Activated CD8-positive, alpha-beta memory T cell treated with anti-CD3 and anti-CD28 coated beads for 48 hours (primary cell): Measurements from ENCODE around the gene MSRB3.
"Not testable (repeated sequence)": the region's sequence is repeated elsewhere in the genome, so short reads cannot be mapped to it uniquely, and the experiment has no call there.

Experiments used
- DNase-seq, 3 experiments: peaks; one replicate each; pipeline ENCODE4 v3.0.0-alpha.2; 2020; ENCODE audit warnings: low read depth in 2 of 3, low spot score in 2 of 3

MSRB3 gene

DNA sequence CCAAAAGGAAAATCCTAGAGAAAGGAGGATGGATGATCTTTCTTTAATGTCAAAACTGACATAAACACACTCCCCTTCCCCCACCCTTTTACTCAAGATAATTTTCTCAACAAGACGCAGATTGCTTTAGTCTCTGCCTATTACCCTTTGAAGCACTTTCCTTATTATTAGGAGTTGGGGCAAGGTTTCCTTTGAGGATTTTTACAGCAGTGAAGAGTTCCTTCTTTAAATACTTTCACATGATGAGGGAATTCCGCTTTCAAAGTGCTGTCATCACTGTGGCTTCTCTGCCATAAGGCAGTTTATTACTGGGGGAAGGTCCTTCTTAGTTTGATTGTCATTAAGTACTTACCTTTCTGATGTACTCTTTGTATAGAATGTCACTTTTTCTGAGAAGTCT lies 172.1 kb downstream of the MSRB3 start:
- DNase-seq: no peak

DNA sequence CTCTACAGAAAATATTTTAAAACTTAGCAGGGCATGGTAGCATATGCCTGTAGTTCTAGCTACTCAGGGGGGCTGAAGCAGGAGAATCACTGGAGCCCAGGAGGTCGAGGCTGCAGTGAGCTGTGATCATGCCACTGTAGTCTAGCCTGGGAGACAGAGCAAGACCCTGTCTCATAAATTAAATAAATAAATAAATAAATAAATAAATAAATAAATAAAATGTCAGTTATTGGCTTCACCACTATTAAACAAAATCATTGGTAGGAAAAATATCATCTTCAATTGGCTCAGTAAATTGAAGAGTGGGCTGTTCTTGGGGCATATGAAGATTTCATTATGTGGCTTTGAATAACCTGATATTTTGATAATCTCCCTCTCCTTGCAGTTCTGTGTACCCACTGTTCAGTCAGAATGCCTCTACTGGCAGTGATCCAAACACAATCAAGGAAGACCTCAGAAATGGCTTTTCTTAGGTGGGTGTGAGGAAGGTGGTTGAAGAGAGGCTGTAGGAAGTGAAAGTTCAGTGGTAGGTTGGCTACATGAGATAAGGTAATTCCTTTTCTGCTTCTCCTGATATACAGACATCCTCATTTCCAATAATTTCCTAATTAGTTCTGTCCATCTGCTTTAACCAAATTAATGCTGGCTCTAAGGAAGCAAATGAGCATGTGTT lies 175.8 kb downstream of the MSRB3 start:
- DNase-seq: no peak

DNA sequence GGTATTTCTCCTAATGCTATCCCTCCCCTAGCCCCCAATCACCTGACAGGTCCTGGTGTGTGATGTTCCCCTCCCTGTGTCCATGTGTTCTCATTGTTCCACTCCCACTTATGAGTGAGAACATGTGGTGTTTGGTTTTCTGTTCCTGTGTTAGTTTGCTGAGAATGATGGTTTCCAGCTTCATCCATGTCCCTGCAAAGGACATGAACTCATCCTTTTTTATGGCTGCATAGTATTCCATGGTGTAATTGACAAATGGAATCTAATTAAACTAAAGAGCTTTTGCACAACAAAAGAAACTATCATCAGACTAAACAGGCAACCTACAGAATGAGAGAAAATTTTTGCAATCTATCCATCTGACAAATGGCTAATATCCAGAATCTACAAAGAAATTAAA lies 178.9 kb downstream of the MSRB3 start:
- not testable (repeated sequence) for DNase-seq

DNA sequence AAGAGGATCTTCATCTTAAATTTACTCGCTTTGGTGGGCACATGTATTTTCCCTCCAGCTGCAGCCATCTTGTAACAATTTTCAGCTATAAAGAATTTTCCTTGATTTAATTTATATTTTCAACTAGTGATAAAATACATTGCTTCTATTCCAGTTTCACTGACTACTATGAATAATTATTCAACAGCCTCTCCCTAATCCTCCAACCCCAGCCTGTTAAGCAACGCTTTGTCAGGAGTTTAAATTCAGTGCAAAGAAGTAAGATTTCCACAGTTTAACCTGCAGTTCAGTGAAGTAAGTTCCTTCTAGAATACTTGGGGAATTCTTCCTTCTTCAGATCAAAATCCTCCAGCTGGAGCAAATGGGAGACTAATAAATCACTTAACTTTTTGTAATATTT lies 180.2 kb downstream of the MSRB3 start:
- DNase-seq: no peak

DNA sequence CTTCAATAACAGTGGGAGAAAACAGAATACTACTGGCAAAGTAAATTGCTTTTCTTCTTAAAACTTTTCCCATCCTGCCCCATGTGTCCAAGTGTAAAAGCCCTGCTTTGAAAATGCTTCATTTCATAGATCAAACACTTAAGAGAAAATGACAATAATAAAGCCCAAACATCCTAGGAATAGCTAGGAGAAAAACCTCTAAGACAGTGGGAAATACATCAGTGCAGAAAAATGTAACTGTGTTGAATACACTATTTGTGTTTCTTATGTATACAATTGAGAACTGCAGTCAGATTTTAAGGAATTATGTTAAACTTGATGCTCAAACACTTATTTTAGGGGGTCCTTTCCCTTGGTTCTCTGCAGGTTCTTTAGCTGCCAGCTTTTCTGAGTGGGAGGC lies 181.1 kb downstream of the MSRB3 start:
- no peak for DNase-seq

DNA sequence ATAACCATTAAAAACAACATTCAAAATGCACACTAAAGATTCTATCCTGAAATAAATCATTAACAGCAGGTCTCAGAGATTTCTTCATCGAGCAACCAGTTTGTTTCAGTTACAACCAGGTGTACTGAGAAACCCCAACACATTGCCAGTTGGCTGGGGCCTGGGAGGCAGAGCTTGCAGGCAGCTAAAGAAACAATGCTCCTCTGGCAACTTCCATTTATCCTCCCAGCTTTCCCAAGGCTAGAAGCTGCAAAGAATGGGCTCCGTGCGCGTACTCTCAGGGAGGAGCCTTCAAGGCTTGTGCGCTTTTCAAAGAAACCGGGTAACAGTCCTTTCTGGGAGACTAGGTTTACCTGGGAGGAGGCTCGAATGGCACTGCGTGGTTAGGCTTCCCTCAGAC lies 181.6 kb downstream of the MSRB3 start:
- DNase-seq: no peak

DNA sequence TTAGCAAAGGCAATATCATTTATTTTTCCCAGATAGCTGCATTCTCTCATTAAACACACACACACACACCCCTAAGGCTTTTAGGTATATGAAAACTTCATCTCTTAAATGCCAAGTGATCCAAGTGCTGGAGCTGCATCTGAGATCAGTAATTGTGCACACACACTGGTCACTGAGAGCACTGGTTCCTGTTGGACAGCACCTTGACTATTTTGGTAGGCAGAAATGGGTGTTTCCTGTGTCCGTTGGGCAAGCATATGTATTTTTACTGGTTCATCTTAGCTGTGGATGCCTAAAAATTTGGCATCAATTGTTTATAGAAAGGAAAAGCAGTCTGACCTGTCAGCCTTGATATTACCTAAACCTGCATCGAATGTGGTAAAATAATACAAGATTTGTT lies 182.5 kb downstream of the MSRB3 start:
- DNase-seq: no peak

DNA sequence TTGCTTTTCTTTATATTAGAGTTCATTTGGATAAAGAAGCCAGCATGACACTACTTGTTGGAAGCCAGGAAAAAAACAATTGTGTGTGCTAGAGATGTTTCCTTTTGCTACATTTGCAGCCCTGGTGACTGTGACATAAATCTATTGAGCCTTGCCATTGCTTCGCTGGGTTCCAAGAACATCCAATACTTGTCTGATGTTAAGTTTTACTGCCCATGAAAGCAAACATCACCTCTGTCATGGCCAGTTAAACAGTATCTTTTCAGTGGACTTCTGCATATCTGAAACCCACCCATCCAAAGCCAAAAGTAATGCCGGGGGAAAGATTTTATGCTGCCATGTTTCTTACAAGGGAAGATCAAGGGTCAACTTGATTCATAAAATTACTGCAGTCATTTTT lies 184.0 kb downstream of the MSRB3 start:
- no peak for DNase-seq

DNA sequence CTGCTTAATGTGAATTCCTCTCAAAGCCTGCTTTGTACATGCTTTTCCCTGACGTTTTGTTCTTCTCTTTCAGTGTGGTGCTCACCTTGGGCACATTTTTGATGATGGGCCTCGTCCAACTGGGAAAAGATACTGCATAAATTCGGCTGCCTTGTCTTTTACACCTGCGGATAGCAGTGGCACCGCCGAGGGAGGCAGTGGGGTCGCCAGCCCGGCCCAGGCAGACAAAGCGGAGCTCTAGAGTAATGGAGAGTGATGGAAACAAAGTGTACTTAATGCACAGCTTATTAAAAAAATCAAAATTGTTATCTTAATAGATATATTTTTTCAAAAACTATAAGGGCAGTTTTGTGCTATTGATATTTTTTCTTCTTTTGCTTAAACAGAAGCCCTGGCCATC lies 184.6 kb downstream of the MSRB3 start:
- DNase-seq: no peak

DNA sequence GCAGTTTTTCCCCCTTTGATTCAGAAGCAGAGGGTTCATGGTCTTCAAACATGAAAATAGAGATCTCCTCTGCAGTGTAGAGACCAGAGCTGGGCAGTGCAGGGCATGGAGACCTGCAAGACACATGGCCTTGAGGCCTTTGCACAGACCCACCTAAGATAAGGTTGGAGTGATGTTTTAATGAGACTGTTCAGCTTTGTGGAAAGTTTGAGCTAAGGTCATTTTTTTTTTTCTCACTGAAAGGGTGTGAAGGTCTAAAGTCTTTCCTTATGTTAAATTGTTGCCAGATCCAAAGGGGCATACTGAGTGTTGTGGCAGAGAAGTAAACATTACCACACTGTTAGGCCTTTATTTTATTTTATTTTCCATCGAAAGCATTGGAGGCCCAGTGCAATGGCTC lies 185.1 kb downstream of the MSRB3 start:
- no peak for DNase-seq

DNA sequence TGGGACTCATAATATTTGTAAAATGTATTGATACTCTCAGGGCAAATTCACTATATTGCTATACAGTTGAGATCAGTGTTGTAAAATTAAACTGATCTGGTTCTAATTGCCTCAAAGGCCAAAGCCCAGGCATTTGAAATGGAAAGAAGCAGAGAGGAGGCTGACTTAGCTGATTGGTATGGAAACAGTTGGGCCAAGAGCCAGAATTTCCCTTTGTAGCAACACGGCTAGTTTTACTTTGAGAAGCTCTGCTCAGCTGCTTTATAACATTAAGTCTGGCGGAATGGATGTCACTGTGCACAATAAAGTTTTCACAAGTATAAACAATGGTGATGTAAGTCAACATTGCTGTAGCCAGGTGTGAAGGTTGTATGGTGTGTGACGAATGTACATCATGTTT lies 186.4 kb downstream of the MSRB3 start:
- DNase-seq: no peak

DNA sequence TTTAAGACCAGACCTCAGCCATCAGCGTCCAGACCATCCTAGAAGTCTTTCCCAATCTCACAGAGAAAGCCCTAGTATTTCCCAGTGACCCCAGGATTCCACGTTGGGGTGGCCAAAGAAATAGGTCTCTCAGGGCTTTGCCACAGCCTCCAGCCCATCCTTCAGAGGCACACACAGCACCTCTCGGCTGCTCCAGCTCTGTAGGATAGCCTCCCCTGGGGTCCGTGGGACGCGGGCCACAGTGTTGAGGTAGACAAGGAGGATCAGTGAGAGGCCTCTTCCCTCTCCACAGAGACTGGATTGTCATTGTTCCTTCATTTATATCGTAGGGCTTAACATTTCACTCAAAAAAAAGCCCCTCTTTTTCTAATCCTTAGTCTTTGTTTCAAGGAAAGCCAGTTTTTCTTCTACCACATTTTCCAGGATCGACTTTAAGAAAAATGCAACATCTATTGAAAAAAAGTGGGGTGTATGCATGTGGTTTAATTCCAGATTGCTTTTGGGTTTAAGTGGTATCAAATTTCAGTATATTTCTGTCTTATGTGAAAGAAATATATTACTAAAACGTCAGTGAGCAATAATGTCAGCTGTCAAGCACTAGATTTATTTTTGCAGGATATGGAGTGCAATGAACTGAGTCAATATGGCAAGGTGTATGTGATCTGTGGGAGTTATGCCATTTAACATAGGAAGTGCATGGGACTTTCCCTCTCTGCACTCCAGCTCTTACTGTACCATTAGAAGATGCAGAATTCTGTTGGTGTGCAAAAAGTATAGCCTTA lies 187.5 kb downstream of the MSRB3 start:
- no peak for DNase-seq

DNA sequence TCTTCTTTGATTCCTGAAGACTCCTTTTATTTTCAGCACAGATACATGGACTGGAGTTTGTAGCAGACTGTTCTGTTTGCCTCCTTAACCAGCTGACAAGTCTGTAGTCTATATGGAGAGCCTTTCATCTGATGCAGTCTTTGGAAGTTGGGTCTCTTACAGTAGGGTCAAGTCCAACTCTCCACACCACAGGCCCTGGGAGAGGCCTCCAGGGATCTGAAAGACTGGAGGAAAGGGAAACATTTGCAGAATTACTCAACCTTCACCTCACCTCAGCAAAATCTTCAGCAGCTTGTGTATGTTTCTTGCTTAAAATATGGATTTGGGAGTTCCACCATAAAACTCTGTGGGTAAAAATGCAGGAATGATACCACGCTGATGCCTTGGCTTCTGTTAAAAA lies 188.4 kb downstream of the MSRB3 start:
- no peak for DNase-seq

DNA sequence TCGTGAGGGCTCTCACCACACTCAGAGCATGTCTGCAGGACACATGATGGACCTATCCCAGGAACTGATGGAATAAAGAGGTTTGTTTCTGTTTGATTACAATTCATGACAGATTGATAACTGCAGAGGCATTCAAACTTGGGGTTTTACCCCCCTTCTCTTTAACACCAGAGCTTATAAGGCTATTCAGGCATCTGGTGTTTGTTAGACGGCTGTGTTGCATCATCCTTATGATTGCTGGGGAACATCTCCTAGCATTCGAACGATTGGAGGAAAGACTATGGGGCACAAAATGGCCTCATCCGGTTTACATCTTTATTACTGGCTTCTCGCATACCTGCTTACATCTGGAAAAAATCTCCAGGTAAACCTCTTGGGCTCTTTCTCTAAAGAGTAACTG lies 191.8 kb downstream of the MSRB3 start:
- no peak for DNase-seq

DNA sequence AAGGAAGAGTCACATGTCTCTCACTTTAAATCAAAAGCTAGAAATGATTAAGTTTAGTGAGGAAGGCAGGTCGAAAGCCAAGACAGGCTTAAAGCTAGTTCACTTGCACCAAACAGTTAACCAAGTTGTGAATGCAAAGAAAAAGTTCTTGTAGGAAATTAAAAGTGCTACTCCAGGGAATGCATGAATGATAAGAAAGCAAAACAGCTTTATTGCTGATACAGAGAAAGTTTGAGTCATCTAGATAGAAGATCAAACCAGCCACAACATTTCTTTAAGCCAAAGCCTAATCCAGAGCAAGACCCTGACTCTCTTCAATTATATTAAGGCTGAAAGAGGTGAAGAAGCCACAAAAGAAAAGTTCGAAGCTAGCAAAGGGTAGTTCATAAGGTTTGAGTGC lies 193.6 kb downstream of the MSRB3 start:
- DNase-seq: no peak

DNA sequence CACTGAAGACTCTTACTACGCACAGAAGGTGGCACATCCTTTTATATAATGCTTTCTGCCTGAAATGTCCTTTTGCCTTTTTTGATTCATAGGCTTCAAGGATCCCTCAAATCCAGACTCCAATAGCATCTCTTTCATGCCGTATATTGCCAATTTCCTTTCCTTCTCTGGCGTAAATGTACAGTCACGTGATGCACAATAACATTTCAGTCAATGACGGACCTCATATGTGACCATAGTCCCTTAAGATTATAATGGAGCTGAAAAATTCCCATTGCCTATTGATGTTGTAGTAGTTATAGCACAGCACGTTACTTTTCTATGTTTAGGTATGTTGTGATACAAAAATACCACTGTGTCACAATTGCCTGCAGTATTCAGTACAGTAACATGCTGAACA lies 196.3 kb downstream of the MSRB3 start:
- DNase-seq: no peak

DNA sequence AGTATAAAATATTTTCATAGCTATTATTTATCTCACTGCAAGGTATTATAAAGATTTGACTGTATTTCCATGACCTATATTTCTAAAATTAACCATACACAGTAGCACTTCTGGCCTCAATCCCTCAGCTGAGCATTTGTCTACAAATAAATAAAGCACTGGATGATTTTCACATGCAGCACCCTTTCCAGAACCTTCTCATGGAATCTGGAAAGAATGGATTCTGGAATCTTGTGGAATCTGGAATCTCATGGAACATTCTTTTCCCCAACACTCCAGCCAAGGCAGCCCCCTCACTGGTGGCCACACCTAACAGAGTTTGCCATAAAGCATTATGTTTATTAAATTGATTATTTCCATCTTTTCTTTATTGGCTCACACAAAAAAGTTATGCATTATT lies 199.2 kb downstream of the MSRB3 start:
- no peak for DNase-seq

DNA sequence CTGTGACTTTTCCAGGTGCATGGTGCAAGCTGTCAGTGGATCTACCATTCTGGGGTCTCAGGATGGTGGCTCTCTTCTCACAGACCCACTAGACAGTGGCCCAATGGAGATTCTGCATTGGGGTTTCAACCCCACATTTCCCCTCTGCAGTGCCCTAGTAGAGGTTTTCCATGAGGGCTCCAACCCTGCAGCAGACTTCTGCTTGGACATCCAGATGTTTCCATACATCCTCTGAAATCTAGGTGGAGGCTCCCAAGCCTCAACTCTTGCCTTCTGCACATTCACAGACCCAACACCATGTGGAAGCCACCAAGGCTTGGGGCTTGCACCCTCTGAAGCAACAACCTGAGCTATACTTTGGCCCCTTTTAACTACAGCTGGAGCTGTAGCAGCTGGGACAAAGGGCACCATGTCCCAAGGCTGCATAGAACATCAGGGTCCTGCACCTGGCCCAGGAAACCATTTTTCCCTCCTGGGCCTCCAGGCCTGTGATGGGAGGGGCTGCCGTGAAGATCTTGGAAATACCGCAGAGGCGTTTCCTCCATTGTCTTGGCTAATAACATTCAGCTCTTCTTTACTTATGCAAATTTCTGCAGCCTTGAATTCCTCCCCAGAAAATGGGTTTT lies 205.5 kb downstream of the MSRB3 start:
- DNase-seq: not testable (repeated sequence)

DNA sequence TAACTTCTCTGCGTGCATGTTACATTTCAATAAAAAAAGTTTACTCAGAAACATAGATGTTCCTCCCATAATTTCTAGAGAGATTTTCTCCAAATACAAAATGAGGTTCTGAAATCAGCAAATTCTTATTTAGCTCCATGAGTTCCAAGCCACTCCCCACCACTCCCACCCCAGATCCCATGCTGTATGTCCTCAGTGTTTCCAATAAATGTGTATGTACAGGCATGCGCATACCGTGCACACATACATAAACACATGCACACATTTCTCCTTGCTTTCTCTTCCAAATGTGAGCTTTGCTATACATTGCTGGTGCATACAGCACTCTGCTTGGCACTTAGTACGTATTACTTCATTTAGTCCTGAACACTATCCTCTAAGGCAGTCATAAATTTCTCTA lies 209.7 kb downstream of the MSRB3 start:
- DNase-seq: no peak

DNA sequence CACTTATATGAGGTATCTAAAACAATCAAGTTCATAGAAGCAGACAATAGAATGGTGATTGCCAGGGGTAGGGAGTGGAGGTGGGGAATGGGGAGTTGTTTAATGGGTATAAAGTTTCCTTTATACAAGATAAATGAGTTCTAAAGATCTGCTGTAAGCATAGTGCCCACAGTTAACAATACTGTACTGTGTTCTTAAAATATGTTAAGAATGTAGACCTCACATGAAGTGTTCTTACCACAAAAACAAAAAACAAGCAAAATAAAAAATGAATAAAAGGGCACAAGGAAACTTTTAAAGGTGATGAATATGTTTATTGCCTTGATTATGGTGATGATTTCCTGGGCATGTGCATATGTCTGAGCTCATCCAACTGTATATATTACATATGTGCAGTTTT lies 211.8 kb downstream of the MSRB3 start:
- DNase-seq: no peak

DNA sequence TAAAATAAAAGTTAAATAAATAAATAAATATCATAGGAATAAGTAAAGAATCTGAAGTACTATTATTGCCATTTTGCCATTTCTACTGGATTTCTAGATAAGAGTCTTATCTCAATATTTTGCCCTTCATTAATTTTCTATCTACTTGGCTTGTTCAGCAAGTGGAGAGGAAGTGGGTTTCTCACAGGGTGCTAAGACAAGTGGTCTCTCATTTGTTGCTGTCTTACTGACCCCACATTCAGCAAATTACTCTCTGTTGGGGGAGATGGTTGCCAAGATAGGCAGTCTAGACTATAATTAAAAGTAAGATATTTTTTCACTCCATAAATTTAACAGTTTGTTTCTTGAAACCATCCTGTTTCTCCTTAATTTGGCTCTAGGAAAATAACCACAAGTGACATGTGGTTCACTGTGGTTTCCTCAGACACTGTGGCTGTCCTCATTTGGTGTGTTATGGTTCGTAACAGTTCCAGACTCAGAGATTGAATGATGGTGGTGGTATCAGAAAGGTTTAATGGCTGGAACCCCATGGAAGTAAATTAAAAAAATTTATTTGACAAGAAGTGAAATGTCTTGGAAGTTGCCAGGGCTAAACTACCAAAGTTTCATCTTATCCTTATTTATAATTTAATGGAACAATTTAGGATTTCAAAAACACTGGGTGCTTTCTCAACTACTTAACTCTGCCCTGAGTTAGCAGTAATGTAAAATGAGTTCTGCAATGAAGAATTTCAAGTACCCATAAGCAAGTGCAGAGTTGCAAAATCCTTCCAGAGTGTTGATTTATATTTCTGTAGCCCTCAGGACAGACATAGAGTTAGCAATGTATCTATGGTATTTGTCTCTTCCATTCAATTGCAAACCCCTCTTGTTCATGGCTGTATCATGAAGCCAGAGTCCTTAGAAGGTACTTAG lies 214.8 kb downstream of the MSRB3 start:
- DNase-seq: no peak

DNA sequence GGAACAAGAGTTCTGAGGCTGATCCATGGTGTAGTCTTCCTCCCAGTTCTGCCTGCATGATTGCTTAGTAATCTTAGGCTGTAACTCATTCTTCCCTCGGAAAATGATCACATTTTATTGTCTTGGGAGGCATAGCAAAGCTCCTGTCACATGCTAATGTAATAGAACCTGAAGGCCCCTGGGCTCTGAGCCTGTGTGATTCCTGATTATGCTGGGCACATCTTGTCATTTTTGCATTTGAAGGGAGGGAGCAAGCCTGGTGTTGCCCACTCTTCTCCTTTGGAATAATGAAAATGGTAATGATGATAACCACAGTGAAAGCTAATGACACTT lies 215.4 kb downstream of the MSRB3 start:
- DNase-seq: no peak
